WTC11 (cell line): ENCODE results near the gene MTREX. TPM values are rescaled to one million over a fixed set of nuclear protein-coding genes. Genes with fewer than 3 reads are reported as not detected.

Experiments used
- ATAC-seq: fragments of 200-7000 bp; cut with Tn5 transposase; 2 replicates; pipeline ENCODE4 v1.10.0; 2021; ENCODE audit warnings: mild to moderate bottlenecking, moderate library complexity
- CTCF ChIA-PET: fragments of 300-600 bp; sonication (Branson Sonifier 250); formaldehyde crosslinking; loops from one replicate; lab custom pipeline; 2021; ENCODE audit warnings: antibody characterized with exemption; lab: Charles Lee
- POLR2A ChIA-PET: fragments of 350-600 bp; sonication (Branson Sonifier 250); formaldehyde crosslinking; loops from one replicate; lab custom pipeline; 2021; ENCODE audit warnings: antibody characterized with exemption; lab: Charles Lee
- DNase-seq: peaks from one replicate; pipeline ENCODE4 v3.0.0; 2021; ENCODE audit warnings: low spot score
- H3K27ac Mint-ChIP-seq: 2 replicates; pipeline ENCODE4 v1.8.0; 2021; ENCODE audit warnings: mixed read lengths
- H3K27me3 Mint-ChIP-seq: 2 replicates; pipeline ENCODE4 v1.8.0; 2021; ENCODE audit warnings: low read depth, mild to moderate bottlenecking, moderate library complexity, mixed read lengths
- H3K36me3 Mint-ChIP-seq: 2 replicates; pipeline ENCODE4 v1.8.0; 2021; ENCODE audit warnings: mixed read lengths
- H3K4me1 Mint-ChIP-seq: 2 replicates; pipeline ENCODE4 v1.8.0; 2022; ENCODE audit warnings: mixed read lengths
- H3K4me3 Mint-ChIP-seq: 2 replicates; pipeline ENCODE4 v1.8.0; 2021; ENCODE audit warnings: mild to moderate bottlenecking, moderate library complexity, mixed read lengths
- H3K9me3 Mint-ChIP-seq: 2 replicates; pipeline ENCODE4 v1.8.0; 2021; ENCODE audit warnings: mixed read lengths
- ARID4B ChIP-seq: sonication (generic); formaldehyde crosslinking; IDR thresholded peaks from 2 replicates; pipeline ENCODE4 v1.8.0; 2023; ENCODE audit warnings: missing genetic modification reagents, mild to moderate bottlenecking, borderline replicate concordance
- ATF1 ChIP-seq: sonication (generic); formaldehyde crosslinking; IDR thresholded peaks from 2 replicates; pipeline ENCODE4 v1.8.1; 2023; ENCODE audit warnings: mild to moderate bottlenecking, moderate library complexity, missing genetic modification reagents
- CREB1 ChIP-seq: sonication (generic); formaldehyde crosslinking; IDR thresholded peaks from 2 replicates; pipeline ENCODE4 v1.8.0; 2023; ENCODE audit warnings: mild to moderate bottlenecking, missing genetic modification reagents
- EMX1 ChIP-seq: fragments of 250-450 bp; sonication (Bioruptor Pico); IDR thresholded peaks from 2 replicates; pipeline ENCODE4 v1.8.0; 2021; ENCODE audit warnings: mild to moderate bottlenecking
- FOXK1 ChIP-seq: sonication (generic); formaldehyde crosslinking; IDR thresholded peaks from 2 replicates; pipeline ENCODE4 v1.8.0; 2022; ENCODE audit warnings: mild to moderate bottlenecking, moderate library complexity, missing genetic modification reagents
- FOXP1 ChIP-seq: sonication (generic); formaldehyde crosslinking; IDR thresholded peaks from 2 replicates; pipeline ENCODE4 v1.8.0; 2022; ENCODE audit warnings: missing genetic modification reagents, mild to moderate bottlenecking, moderate library complexity, borderline replicate concordance
- IRF2 ChIP-seq: sonication (generic); formaldehyde crosslinking; IDR thresholded peaks from 2 replicates; pipeline ENCODE4 v1.8.0; 2022; ENCODE audit warnings: low read depth, missing genetic modification reagents, borderline replicate concordance
- JAZF1 ChIP-seq: fragments of 250-450 bp; sonication (Bioruptor Pico); IDR thresholded peaks from 2 replicates; pipeline ENCODE4 v1.9.0; 2021; ENCODE audit warnings: moderate library complexity, mild to moderate bottlenecking, inconsistent platforms
- MXD4 ChIP-seq: fragments of 250-450 bp; sonication (Bioruptor Pico); IDR thresholded peaks from 2 replicates; pipeline ENCODE4 v1.8.0; 2021; ENCODE audit warnings: mild to moderate bottlenecking, moderate library complexity, borderline replicate concordance
- MYBL2 ChIP-seq: sonication (generic); formaldehyde crosslinking; IDR thresholded peaks from 2 replicates; pipeline ENCODE4 v1.8.1; 2023; ENCODE audit warnings: mild to moderate bottlenecking, moderate library complexity, missing genetic modification reagents
- NFE2L1 ChIP-seq: sonication (generic); formaldehyde crosslinking; IDR thresholded peaks from 2 replicates; pipeline ENCODE4 v1.8.1; 2023; ENCODE audit warnings: missing genetic modification reagents
- NFYB ChIP-seq: sonication (generic); formaldehyde crosslinking; conservative IDR thresholded peaks from 2 replicates; pipeline ENCODE4 v1.8.0; 2022; ENCODE audit warnings: low read depth, missing genetic modification reagents
- NR2C2 ChIP-seq: sonication (generic); formaldehyde crosslinking; IDR thresholded peaks from 2 replicates; pipeline ENCODE4 v1.8.0; 2022; ENCODE audit warnings: mild to moderate bottlenecking, missing genetic modification reagents
- OVOL2 ChIP-seq: fragments of 250-450 bp; sonication (Bioruptor Pico); IDR thresholded peaks from 2 replicates; pipeline ENCODE4 v1.9.0; 2021; ENCODE audit warnings: mild to moderate bottlenecking, borderline replicate concordance
- SMAD3 ChIP-seq: sonication (generic); formaldehyde crosslinking; IDR thresholded peaks from 2 replicates; pipeline ENCODE4 v1.8.0; 2022; ENCODE audit warnings: missing genetic modification reagents, mild to moderate bottlenecking, borderline replicate concordance
- SP1 ChIP-seq: sonication (generic); formaldehyde crosslinking; conservative IDR thresholded peaks from 2 replicates; pipeline ENCODE4 v1.8.1; 2022; ENCODE audit warnings: missing genetic modification reagents
- STAT6 ChIP-seq: sonication (generic); formaldehyde crosslinking; conservative IDR thresholded peaks from 2 replicates; pipeline ENCODE4 v1.8.1; 2023; ENCODE audit warnings: mild to moderate bottlenecking, low read depth, missing genetic modification reagents, moderate library complexity
- TCF7 ChIP-seq: sonication (generic); formaldehyde crosslinking; IDR thresholded peaks from 2 replicates; pipeline ENCODE4 v1.8.0; 2022; ENCODE audit warnings: mild to moderate bottlenecking, low read depth, missing genetic modification reagents, moderate library complexity
- ZNF232 ChIP-seq: sonication (generic); formaldehyde crosslinking; IDR thresholded peaks from 2 replicates; pipeline ENCODE4 v1.8.0; 2022; ENCODE audit warnings: mild to moderate bottlenecking, missing genetic modification reagents
- ZNF263 ChIP-seq: sonication (generic); formaldehyde crosslinking; IDR thresholded peaks from 2 replicates; pipeline ENCODE4 v1.8.1; 2022; ENCODE audit warnings: low read depth, mild to moderate bottlenecking, moderate library complexity, missing genetic modification reagents
- ZNF423 ChIP-seq: fragments of 250-450 bp; sonication (Bioruptor Pico); IDR thresholded peaks from 2 replicates; pipeline ENCODE4 v2.1.2; 2022; ENCODE audit warnings: mild to moderate bottlenecking, moderate library complexity
- total RNA-seq: library from RNA; stranded (reverse); gene quantifications from 3 replicates; pipeline ENCODE4 v1.2.3, GENCODE V29; 2021
- TF ChIP-seq, protein P1 (sequence below): sonication (generic); formaldehyde crosslinking; IDR thresholded peaks from 2 replicates; pipeline ENCODE4 v1.8.1; 2023; ENCODE audit warnings: mild to moderate bottlenecking, missing genetic modification reagents, borderline replicate concordance
- TF ChIP-seq, protein P2 (sequence below): sonication (generic); formaldehyde crosslinking; IDR thresholded peaks from 2 replicates; pipeline ENCODE4 v1.8.0; 2022; ENCODE audit warnings: mild to moderate bottlenecking, missing genetic modification reagents
- TF ChIP-seq, protein P3 (sequence below): sonication (generic); formaldehyde crosslinking; IDR thresholded peaks from 2 replicates; pipeline ENCODE4 v1.8.0; 2023; ENCODE audit warnings: mild to moderate bottlenecking, missing genetic modification reagents

Gene MTREX
- total RNA-seq, 1 experiment from 2014 or later: 110 TPM

DNA sequence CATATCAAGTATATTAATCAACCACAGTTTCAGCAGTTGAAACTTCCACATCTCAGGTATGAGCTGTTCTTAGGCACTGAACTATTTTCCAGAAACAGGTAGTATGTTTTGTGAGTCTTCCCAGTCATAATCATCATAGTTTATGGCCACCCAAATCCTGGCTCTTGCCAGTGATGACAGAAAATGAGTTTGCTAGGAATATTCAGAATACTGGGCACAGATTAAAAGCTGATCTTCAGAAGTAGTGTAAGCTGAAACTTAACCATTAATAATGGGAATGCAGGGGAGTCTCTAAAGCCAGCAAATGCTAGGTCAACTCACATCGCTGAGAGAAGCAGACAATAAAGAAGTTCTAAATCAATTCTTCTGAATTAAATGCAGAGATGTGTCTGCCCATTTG lies 162.5 kb downstream of the MTREX start:
- TF ChIP-seq JAZF1 (no peak), STAT6 (no peak), MYBL2 (no peak), SMAD3 (CRISPR knock-in tag) (no peak), FOXK1 (CRISPR knock-in tag) (no peak), EMX1 (no peak), IRF2 (CRISPR knock-in tag) (no peak), ARID4B (CRISPR knock-in tag) (no peak), ZNF232 (CRISPR knock-in tag) (no peak), TCF7 (CRISPR knock-in tag) (no peak), OVOL2 (CRISPR knock-in tag) (no peak), MXD4 (CRISPR knock-in tag) (no peak), NFE2L1 (CRISPR knock-in tag) (no peak), ATF1 (no peak), SP1 (CRISPR knock-in tag) (no peak), FOXP1 (CRISPR knock-in tag) (no peak)
- TF ChIP-seq, protein P1, sequence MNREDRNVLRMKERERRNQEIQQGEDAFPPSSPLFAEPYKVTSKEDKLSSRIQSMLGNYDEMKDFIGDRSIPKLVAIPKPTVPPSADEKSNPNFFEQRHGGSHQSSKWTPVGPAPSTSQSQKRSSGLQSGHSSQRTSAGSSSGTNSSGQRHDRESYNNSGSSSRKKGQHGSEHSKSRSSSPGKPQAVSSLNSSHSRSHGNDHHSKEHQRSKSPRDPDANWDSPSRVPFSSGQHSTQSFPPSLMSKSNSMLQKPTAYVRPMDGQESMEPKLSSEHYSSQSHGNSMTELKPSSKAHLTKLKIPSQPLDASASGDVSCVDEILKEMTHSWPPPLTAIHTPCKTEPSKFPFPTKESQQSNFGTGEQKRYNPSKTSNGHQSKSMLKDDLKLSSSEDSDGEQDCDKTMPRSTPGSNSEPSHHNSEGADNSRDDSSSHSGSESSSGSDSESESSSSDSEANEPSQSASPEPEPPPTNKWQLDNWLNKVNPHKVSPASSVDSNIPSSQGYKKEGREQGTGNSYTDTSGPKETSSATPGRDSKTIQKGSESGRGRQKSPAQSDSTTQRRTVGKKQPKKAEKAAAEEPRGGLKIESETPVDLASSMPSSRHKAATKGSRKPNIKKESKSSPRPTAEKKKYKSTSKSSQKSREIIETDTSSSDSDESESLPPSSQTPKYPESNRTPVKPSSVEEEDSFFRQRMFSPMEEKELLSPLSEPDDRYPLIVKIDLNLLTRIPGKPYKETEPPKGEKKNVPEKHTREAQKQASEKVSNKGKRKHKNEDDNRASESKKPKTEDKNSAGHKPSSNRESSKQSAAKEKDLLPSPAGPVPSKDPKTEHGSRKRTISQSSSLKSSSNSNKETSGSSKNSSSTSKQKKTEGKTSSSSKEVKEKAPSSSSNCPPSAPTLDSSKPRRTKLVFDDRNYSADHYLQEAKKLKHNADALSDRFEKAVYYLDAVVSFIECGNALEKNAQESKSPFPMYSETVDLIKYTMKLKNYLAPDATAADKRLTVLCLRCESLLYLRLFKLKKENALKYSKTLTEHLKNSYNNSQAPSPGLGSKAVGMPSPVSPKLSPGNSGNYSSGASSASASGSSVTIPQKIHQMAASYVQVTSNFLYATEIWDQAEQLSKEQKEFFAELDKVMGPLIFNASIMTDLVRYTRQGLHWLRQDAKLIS: no peak
- ChIA-PET POLR2A (no interaction called here), CTCF (no interaction called here)
- ATAC-seq (no peak), DNase-seq (no peak)
- Mint-ChIP-seq H3K27ac (peak overlapping the region; percentile 75), H3K27me3 (no peaks in the 10 kb centered on the region), H3K36me3 (peaks cover 14% of the 10 kb centered on the region), H3K4me1 (peaks cover 18% of the 10 kb centered on the region), H3K4me3 (no peak overlapping the region), H3K9me3 (no peaks in the 10 kb centered on the region)

DNA sequence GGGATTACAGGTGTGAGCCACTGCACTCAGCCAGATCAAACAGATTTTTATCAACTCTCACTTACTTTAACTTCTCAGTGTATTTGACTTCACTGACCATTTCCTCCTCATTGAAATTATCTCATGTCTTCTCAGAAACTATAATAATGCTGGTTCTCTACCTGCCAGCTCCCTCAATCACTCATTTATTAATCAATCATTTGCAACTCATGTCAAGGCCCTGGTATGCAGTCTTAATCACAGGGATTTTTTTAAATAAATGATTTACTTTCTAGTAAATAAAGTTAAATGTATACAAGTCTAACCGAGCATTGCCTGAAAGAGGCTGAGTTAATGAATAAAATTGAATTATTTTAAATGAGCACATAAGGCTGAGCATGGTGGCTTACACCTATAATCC lies 163.7 kb downstream of the MTREX start:
- Mint-ChIP-seq H3K4me3 (no peak overlapping the region), H3K36me3 (peaks cover 7% of the 10 kb centered on the region), H3K9me3 (no peaks in the 10 kb centered on the region), H3K27ac (peak overlapping the region; percentile 86; the same call in 1 of the 2 replicates), H3K4me1 (peaks cover 26% of the 10 kb centered on the region), H3K27me3 (no peaks in the 10 kb centered on the region)
- ATAC-seq: no peak
- TF ChIP-seq ATF1 (no peak), NR2C2 (CRISPR knock-in tag) (no peak), NFYB (no peak), CREB1 (CRISPR knock-in tag) (no peak), ZNF423 (no peak), ZNF263 (CRISPR knock-in tag) (no peak)
- TF ChIP-seq, protein P2, sequence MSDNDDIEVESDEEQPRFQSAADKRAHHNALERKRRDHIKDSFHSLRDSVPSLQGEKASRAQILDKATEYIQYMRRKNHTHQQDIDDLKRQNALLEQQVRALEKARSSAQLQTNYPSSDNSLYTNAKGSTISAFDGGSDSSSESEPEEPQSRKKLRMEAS (CRISPR knock-in tag): no peak
- TF ChIP-seq, protein P3, sequence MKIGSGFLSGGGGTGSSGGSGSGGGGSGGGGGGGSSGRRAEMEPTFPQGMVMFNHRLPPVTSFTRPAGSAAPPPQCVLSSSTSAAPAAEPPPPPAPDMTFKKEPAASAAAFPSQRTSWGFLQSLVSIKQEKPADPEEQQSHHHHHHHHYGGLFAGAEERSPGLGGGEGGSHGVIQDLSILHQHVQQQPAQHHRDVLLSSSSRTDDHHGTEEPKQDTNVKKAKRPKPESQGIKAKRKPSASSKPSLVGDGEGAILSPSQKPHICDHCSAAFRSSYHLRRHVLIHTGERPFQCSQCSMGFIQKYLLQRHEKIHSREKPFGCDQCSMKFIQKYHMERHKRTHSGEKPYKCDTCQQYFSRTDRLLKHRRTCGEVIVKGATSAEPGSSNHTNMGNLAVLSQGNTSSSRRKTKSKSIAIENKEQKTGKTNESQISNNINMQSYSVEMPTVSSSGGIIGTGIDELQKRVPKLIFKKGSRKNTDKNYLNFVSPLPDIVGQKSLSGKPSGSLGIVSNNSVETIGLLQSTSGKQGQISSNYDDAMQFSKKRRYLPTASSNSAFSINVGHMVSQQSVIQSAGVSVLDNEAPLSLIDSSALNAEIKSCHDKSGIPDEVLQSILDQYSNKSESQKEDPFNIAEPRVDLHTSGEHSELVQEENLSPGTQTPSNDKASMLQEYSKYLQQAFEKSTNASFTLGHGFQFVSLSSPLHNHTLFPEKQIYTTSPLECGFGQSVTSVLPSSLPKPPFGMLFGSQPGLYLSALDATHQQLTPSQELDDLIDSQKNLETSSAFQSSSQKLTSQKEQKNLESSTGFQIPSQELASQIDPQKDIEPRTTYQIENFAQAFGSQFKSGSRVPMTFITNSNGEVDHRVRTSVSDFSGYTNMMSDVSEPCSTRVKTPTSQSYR (CRISPR knock-in tag): no peak
- DNase-seq: no peak
- POLR2A ChIA-PET: no interaction called here
- CTCF ChIA-PET: no interaction called here
